WTC11 (cell line): ENCODE measurements around the gene EMP2. TPM values are rescaled to one million over a fixed set of nuclear protein-coding genes. Genes with fewer than 3 reads are reported as not detected.
A peak's percentile ranks its signal among the peaks of the same experiment; 100 is the strongest.

Experiments
- ATAC-seq: fragments of 200-7000 bp; cut with Tn5 transposase; 2 replicates; pipeline ENCODE4 v1.10.0; 2021; ENCODE audit warnings: mild to moderate bottlenecking, moderate library complexity
- CTCF ChIA-PET: fragments of 300-600 bp; sonication (Branson Sonifier 250); formaldehyde crosslinking; loops from one replicate; lab custom pipeline; 2021; ENCODE audit warnings: antibody characterized with exemption; lab: Charles Lee
- POLR2A ChIA-PET: fragments of 350-600 bp; sonication (Branson Sonifier 250); formaldehyde crosslinking; loops from one replicate; lab custom pipeline; 2021; ENCODE audit warnings: antibody characterized with exemption; lab: Charles Lee
- DNase-seq: peaks from one replicate; pipeline ENCODE4 v3.0.0; 2021; ENCODE audit warnings: low spot score
- H3K27ac Mint-ChIP-seq: 2 replicates; pipeline ENCODE4 v1.8.0; 2021; ENCODE audit warnings: mixed read lengths
- H3K27me3 Mint-ChIP-seq: 2 replicates; pipeline ENCODE4 v1.8.0; 2021; ENCODE audit warnings: low read depth, mild to moderate bottlenecking, moderate library complexity, mixed read lengths
- H3K36me3 Mint-ChIP-seq: 2 replicates; pipeline ENCODE4 v1.8.0; 2021; ENCODE audit warnings: mixed read lengths
- H3K4me1 Mint-ChIP-seq: 2 replicates; pipeline ENCODE4 v1.8.0; 2022; ENCODE audit warnings: mixed read lengths
- H3K4me3 Mint-ChIP-seq: 2 replicates; pipeline ENCODE4 v1.8.0; 2021; ENCODE audit warnings: mild to moderate bottlenecking, moderate library complexity, mixed read lengths
- H3K9me3 Mint-ChIP-seq: 2 replicates; pipeline ENCODE4 v1.8.0; 2021; ENCODE audit warnings: mixed read lengths
- ATF1 ChIP-seq: sonication (generic); formaldehyde crosslinking; IDR thresholded peaks from 2 replicates; pipeline ENCODE4 v1.8.1; 2023; ENCODE audit warnings: mild to moderate bottlenecking, moderate library complexity, missing genetic modification reagents
- CREM ChIP-seq: sonication (generic); formaldehyde crosslinking; IDR thresholded peaks from 2 replicates; pipeline ENCODE4 v1.8.1; 2022; ENCODE audit warnings: mild to moderate bottlenecking, missing genetic modification reagents, moderate library complexity
- E2F4 ChIP-seq: sonication (generic); formaldehyde crosslinking; IDR thresholded peaks from 2 replicates; pipeline ENCODE4 v1.8.1; 2022; ENCODE audit warnings: low read depth, mild to moderate bottlenecking, moderate library complexity, missing genetic modification reagents, borderline replicate concordance
- ESRRA ChIP-seq: sonication (generic); formaldehyde crosslinking; IDR thresholded peaks from 2 replicates; pipeline ENCODE4 v1.8.1; 2022; ENCODE audit warnings: mild to moderate bottlenecking, missing genetic modification reagents, borderline replicate concordance
- GABPB1 ChIP-seq: sonication (generic); formaldehyde crosslinking; IDR thresholded peaks from 2 replicates; pipeline ENCODE4 v1.8.1; 2023; ENCODE audit warnings: mild to moderate bottlenecking, missing genetic modification reagents
- HMGA2 ChIP-seq: fragments of 250-450 bp; sonication (Bioruptor Pico); IDR thresholded peaks from 2 replicates; pipeline ENCODE4 v1.4.0; 2021; ENCODE audit warnings: mild to moderate bottlenecking, moderate library complexity
- IRF1 ChIP-seq: sonication (generic); formaldehyde crosslinking; IDR thresholded peaks from 2 replicates; pipeline ENCODE4 v1.8.0; 2023; ENCODE audit warnings: missing genetic modification reagents
- IRF2 ChIP-seq: sonication (generic); formaldehyde crosslinking; IDR thresholded peaks from 2 replicates; pipeline ENCODE4 v1.8.0; 2022; ENCODE audit warnings: low read depth, missing genetic modification reagents, borderline replicate concordance
- JAZF1 ChIP-seq: fragments of 250-450 bp; sonication (Bioruptor Pico); IDR thresholded peaks from 2 replicates; pipeline ENCODE4 v1.9.0; 2021; ENCODE audit warnings: moderate library complexity, mild to moderate bottlenecking, inconsistent platforms
- KAT7 ChIP-seq: sonication (generic); formaldehyde crosslinking; IDR thresholded peaks from 2 replicates; pipeline ENCODE4 v1.8.1; 2023; ENCODE audit warnings: missing genetic modification reagents, mild to moderate bottlenecking, borderline replicate concordance
- NFATC4 ChIP-seq: fragments of 250-450 bp; sonication (Bioruptor Pico); IDR thresholded peaks from 2 replicates; pipeline ENCODE4 v1.9.0; 2021; ENCODE audit warnings: mild to moderate bottlenecking
- RORB ChIP-seq: fragments of 250-450 bp; sonication (Bioruptor Pico); IDR thresholded peaks from 2 replicates; pipeline ENCODE4 v1.9.0; 2021; ENCODE audit warnings: mild to moderate bottlenecking
- TEAD4 ChIP-seq: sonication (generic); formaldehyde crosslinking; IDR thresholded peaks from 2 replicates; pipeline ENCODE4 v1.8.0; 2022; ENCODE audit warnings: mild to moderate bottlenecking, missing genetic modification reagents
- ZBTB21 ChIP-seq: sonication (generic); formaldehyde crosslinking; IDR thresholded peaks from 2 replicates; pipeline ENCODE4 v1.8.1; 2023; ENCODE audit warnings: mild to moderate bottlenecking, missing genetic modification reagents, borderline replicate concordance
- ZNF138 ChIP-seq: sonication (generic); formaldehyde crosslinking; conservative IDR thresholded peaks from 2 replicates; pipeline ENCODE4 v1.8.1; 2022; ENCODE audit warnings: mild to moderate bottlenecking, moderate library complexity, missing genetic modification reagents
- ZNF423 ChIP-seq: fragments of 250-450 bp; sonication (Bioruptor Pico); IDR thresholded peaks from 2 replicates; pipeline ENCODE4 v2.1.2; 2022; ENCODE audit warnings: mild to moderate bottlenecking, moderate library complexity
- total RNA-seq: library from RNA; stranded (reverse); gene quantifications from 3 replicates; pipeline ENCODE4 v1.2.3, GENCODE V29; 2021
- TF ChIP-seq, protein P1 (sequence below): sonication (generic); formaldehyde crosslinking; IDR thresholded peaks from 2 replicates; pipeline ENCODE4 v1.8.1; 2023; ENCODE audit warnings: mild to moderate bottlenecking, missing genetic modification reagents
- TF ChIP-seq, protein P2 (sequence below): sonication (generic); formaldehyde crosslinking; IDR thresholded peaks from 2 replicates; pipeline ENCODE4 v1.8.0; 2022; ENCODE audit warnings: mild to moderate bottlenecking, missing genetic modification reagents
- TF ChIP-seq, protein P3 (sequence below): sonication (generic); formaldehyde crosslinking; IDR thresholded peaks from 2 replicates; pipeline ENCODE4 v1.8.0; 2023; ENCODE audit warnings: missing genetic modification reagents, mild to moderate bottlenecking, borderline replicate concordance

The EMP2 gene
- total RNA-seq, 1 experiment from 2014 or later = 16.4 TPM

DNA sequence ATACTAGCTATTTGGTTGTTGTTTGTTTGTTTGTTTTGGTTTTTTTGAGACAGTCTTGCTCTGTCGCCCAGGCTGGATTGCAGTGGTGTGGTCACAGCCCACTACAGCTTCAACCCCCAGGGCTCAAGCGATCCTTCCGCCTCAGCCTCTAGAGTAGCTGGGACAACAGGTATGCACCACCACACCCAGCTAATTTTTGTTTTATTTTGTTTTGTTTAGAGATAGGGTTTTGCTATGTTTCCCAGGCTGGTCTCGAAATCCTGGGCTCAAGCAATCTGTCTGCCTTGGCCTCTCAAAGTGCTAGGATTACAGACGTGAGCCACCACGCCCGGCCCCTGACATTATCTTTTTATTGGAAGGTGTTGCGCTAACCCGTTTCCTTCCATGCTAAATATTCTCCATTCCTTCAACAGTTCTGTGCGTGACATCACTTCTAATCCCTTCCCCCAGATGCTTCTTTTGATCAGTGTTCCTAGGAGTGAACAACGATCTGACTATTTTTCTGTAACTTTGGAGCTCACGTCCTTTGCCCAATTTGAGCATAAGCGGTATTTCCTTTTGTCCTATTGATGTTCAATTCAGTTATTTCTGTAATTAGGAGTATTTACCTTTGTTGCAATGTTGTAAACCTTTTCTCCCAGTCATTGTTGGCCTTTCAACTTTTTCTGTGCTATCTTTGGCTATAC is 30.2 kb upstream of the EMP2 start:
- ChIA-PET POLR2A (no interaction called here), CTCF (interaction anchor here (0.6 kb wide), 1 partner anchor 295 kb away, joined by 3 read pairs; no protein-coding TSS in a partner anchor)
- no peak overlapping the region for H3K27ac Mint-ChIP-seq
- no peaks in the 10 kb centered on the region; the same call in 1 of the 2 replicates for H3K27me3 Mint-ChIP-seq
- H3K4me3 Mint-ChIP-seq = no peak overlapping the region
- H3K36me3 Mint-ChIP-seq = no peaks in the 10 kb centered on the region
- H3K9me3 Mint-ChIP-seq = 0 out of 2 replicates have a peak, but pooled peaks cover 4% of the 10 kb centered on the region
- no peak for ATAC-seq
- TF ChIP-seq GABPB1 (CRISPR knock-in tag) = peak; percentile 53; the same call in 1 of the 2 replicates
- TF ChIP-seq CREM (CRISPR knock-in tag) = no peak
- TF ChIP-seq, protein P1, sequence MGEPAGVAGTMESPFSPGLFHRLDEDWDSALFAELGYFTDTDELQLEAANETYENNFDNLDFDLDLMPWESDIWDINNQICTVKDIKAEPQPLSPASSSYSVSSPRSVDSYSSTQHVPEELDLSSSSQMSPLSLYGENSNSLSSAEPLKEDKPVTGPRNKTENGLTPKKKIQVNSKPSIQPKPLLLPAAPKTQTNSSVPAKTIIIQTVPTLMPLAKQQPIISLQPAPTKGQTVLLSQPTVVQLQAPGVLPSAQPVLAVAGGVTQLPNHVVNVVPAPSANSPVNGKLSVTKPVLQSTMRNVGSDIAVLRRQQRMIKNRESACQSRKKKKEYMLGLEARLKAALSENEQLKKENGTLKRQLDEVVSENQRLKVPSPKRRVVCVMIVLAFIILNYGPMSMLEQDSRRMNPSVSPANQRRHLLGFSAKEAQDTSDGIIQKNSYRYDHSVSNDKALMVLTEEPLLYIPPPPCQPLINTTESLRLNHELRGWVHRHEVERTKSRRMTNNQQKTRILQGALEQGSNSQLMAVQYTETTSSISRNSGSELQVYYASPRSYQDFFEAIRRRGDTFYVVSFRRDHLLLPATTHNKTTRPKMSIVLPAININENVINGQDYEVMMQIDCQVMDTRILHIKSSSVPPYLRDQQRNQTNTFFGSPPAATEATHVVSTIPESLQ (CRISPR knock-in tag) = no peak
- DNase-seq = no peak
- peaks cover 15% of the 10 kb centered on the region for H3K4me1 Mint-ChIP-seq

DNA sequence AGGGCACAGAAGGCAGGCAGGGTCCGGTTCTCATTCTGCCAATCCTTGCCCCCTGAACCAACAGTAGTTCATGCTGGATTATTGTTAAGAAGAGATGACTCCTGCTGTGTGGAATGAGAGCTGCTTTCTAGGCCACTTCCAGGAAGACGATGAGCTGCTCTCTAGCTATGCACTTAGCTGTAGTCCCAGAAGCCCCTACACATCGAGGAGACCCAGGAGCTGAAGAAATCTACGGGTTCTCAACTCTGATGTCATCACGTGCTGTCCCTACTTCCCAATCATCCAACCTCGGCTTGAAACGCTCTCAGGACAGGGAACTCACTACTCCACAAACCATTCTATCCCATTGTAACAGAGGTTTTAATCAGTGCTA is 29.0 kb upstream of the EMP2 start:
- DNase-seq (no peak), ATAC-seq (no peak)
- peaks cover 15% of the 10 kb centered on the region for H3K4me1 Mint-ChIP-seq
- no peaks in the 10 kb centered on the region for H3K36me3 Mint-ChIP-seq
- 0 out of 2 replicates have a peak, but pooled peaks cover 4% of the 10 kb centered on the region for H3K9me3 Mint-ChIP-seq
- ChIA-PET POLR2A (no interaction called here), CTCF (interaction anchor here (0.5 to 1.8 kb wide), 6 partner anchors 29 to 309 kb away, joined by 3 to 6 read pairs (median 4); partner anchors contain the start of gene EMP2)
- TF ChIP-seq IRF1 (CRISPR knock-in tag) (no peak), HMGA2 (CRISPR knock-in tag) (no peak), ZNF138 (CRISPR knock-in tag) (no peak), IRF2 (no peak), KAT7 (CRISPR knock-in tag) (no peak), JAZF1 (CRISPR knock-in tag) (no peak), ATF1 (CRISPR knock-in tag) (no peak), RORB (CRISPR knock-in tag) (no peak), ZBTB21 (CRISPR knock-in tag) (no peak), E2F4 (CRISPR knock-in tag) (no peak), ESRRA (CRISPR knock-in tag) (no peak), ZNF423 (CRISPR knock-in tag) (no peak), NFATC4 (CRISPR knock-in tag) (no peak), TEAD4 (CRISPR knock-in tag) (no peak)
- TF ChIP-seq, protein P2, sequence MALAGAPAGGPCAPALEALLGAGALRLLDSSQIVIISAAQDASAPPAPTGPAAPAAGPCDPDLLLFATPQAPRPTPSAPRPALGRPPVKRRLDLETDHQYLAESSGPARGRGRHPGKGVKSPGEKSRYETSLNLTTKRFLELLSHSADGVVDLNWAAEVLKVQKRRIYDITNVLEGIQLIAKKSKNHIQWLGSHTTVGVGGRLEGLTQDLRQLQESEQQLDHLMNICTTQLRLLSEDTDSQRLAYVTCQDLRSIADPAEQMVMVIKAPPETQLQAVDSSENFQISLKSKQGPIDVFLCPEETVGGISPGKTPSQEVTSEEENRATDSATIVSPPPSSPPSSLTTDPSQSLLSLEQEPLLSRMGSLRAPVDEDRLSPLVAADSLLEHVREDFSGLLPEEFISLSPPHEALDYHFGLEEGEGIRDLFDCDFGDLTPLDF = no peak
- TF ChIP-seq, protein P3, sequence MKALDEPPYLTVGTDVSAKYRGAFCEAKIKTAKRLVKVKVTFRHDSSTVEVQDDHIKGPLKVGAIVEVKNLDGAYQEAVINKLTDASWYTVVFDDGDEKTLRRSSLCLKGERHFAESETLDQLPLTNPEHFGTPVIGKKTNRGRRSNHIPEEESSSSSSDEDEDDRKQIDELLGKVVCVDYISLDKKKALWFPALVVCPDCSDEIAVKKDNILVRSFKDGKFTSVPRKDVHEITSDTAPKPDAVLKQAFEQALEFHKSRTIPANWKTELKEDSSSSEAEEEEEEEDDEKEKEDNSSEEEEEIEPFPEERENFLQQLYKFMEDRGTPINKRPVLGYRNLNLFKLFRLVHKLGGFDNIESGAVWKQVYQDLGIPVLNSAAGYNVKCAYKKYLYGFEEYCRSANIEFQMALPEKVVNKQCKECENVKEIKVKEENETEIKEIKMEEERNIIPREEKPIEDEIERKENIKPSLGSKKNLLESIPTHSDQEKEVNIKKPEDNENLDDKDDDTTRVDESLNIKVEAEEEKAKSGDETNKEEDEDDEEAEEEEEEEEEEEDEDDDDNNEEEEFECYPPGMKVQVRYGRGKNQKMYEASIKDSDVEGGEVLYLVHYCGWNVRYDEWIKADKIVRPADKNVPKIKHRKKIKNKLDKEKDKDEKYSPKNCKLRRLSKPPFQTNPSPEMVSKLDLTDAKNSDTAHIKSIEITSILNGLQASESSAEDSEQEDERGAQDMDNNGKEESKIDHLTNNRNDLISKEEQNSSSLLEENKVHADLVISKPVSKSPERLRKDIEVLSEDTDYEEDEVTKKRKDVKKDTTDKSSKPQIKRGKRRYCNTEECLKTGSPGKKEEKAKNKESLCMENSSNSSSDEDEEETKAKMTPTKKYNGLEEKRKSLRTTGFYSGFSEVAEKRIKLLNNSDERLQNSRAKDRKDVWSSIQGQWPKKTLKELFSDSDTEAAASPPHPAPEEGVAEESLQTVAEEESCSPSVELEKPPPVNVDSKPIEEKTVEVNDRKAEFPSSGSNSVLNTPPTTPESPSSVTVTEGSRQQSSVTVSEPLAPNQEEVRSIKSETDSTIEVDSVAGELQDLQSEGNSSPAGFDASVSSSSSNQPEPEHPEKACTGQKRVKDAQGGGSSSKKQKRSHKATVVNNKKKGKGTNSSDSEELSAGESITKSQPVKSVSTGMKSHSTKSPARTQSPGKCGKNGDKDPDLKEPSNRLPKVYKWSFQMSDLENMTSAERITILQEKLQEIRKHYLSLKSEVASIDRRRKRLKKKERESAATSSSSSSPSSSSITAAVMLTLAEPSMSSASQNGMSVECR (CRISPR knock-in tag) = no peak
- no peaks in the 10 kb centered on the region; the same call in 1 of the 2 replicates for H3K27me3 Mint-ChIP-seq
- H3K27ac Mint-ChIP-seq = no peak overlapping the region
- no peak overlapping the region for H3K4me3 Mint-ChIP-seq
